NCI-H69 (cell line): ENCODE results near the gene COPG1.
A peak's percentile ranks its signal among the peaks of the same experiment; 100 is the strongest.
"Not testable (repeated sequence)": the region's sequence is repeated elsewhere in the genome, so short reads cannot be mapped to it uniquely, and the experiment has no call there.

Experiments used
- DNase-seq: peaks from one replicate; lab custom pipeline; 2025; lab: John Stamatoyannopoulos, UW

Gene COPG1, protein sequence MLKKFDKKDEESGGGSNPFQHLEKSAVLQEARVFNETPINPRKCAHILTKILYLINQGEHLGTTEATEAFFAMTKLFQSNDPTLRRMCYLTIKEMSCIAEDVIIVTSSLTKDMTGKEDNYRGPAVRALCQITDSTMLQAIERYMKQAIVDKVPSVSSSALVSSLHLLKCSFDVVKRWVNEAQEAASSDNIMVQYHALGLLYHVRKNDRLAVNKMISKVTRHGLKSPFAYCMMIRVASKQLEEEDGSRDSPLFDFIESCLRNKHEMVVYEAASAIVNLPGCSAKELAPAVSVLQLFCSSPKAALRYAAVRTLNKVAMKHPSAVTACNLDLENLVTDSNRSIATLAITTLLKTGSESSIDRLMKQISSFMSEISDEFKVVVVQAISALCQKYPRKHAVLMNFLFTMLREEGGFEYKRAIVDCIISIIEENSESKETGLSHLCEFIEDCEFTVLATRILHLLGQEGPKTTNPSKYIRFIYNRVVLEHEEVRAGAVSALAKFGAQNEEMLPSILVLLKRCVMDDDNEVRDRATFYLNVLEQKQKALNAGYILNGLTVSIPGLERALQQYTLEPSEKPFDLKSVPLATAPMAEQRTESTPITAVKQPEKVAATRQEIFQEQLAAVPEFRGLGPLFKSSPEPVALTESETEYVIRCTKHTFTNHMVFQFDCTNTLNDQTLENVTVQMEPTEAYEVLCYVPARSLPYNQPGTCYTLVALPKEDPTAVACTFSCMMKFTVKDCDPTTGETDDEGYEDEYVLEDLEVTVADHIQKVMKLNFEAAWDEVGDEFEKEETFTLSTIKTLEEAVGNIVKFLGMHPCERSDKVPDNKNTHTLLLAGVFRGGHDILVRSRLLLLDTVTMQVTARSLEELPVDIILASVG

GRCh38 chr3:129249284-129250065 lies at the start of gene COPG1:
Gene COPG1 (plus strand): TSS chr3:129249606. CDS start chr3:129249710, 104 bp downstream.
- peak; percentile 85 for DNase-seq

- DNase-seq = no peak
These were observed 44.9 kb upstream of the COPG1 start for GRCh38 chr3:129204473-129204872.

DNA sequence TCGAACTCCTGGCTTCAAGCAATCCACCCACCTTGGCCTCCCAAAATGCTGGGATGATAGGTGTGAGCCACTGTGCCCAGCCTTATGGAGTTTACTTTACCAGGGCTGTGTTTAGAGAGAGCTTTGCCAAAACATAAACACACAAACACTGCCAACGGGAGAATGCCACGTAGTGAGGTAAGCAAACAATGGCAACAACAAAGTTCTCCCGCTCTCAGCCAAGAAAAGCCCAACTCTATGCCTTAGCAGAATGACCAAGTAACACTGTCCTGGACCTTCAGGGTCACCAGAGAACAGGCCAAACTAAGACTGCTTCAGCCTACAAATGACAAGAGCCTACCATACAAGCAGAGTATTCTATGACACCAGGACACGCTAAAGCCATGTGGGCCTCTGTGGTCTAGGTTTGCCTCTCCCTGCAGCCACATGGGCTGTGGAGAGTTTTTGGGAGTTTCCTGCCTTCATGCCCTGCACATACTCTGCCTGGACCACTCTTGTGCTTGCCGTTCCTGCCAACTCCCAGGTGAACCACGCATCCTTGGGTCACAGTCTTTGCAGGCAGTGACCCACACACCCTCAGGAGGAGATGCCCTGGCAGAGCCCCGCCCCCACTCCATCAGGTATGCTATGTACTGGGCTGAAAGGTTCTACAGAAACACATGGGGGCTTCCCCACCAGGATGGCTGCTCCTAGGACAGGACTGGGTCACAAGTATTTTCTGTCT lies 44.1 kb upstream of the COPG1 start:
- DNase-seq = no peak

GRCh38 chr3:129207479-129207878 lies 41.9 kb upstream of the COPG1 start:
- DNase-seq = no peak

- DNase-seq = no peak
These were observed 38.1 kb upstream of the COPG1 start for GRCh38 chr3:129211345-129211744.

GRCh38 chr3:129211772-129212171 lies 37.6 kb upstream of the COPG1 start:
- peak; percentile 83 for DNase-seq

DNA sequence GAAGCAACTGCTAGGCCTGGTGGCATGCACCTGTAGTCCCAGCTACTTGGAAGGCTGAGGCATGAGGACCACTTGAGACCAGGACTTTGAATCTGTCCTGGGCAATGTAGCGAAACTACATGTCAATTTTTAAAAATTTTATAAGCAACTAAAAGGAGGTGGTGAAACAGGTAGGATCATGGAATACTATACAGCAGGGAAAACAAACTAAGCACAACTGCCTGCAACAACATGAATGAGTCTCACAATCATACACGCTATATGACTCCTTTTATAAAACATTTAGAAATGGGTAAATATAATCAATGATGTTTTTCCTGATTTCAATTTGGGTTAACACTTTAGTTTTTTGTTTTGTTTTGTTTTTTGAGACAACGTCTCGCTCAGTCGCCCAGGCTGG lies 36.2 kb upstream of the COPG1 start:
- no peak for DNase-seq

GRCh38 chr3:129218742-129219141 lies 30.7 kb upstream of the COPG1 start:
- DNase-seq = no peak

GRCh38 chr3:129224387-129224786 lies 25.0 kb upstream of the COPG1 start:
- DNase-seq = not testable (repeated sequence)

GRCh38 chr3:129224984-129225393 lies 24.4 kb upstream of the COPG1 start:
- peak; percentile 70 for DNase-seq

GRCh38 chr3:129226374-129226773 lies 23.0 kb upstream of the COPG1 start:
- DNase-seq = no peak

GRCh38 chr3:129228891-129229585 lies 20.4 kb upstream of the COPG1 start:
- peak; percentile 9 for DNase-seq

DNA sequence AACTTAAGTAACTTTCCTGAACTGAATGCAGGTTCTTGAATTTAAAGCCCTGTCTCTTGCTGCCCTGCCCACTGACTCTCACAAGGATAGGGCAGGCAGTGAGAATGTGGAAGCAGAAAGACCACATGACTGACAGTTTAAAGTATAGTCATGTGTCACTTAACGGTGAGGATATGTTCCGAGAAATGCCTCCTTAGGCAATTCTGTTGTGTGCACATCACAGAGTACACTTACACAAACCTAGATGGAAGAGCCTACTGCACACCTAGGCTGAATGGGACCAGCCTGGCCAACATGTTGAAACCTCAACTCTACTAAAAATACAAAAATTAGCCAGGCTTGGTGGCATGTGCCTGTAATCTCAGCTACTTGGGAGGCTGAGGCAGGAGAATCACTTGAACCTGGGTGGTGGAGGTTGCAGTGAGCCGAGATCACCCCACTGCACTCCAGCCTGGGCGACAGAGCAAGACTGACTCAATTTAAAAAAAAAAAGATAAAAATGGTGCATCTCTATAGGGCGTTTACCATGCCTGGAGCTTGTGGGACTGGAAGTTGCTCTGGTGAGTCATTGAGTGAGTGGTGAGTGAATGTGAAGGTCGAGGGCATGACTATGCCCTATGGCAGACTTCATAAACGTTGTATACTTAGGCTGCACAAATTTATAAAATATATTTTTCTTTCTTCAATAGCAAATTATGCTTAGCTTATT lies 18.9 kb upstream of the COPG1 start:
- no peak for DNase-seq

- DNase-seq = peak; percentile 63
These were observed 17.9 kb upstream of the COPG1 start for GRCh38 chr3:129231331-129232119.

GRCh38 chr3:129233538-129233937 lies 15.9 kb upstream of the COPG1 start:
- DNase-seq = no peak

- DNase-seq = no peak
These were observed 15.0 kb upstream of the COPG1 start for GRCh38 chr3:129234441-129234840.

- DNase-seq = no peak
These were observed 14.0 kb upstream of the COPG1 start for GRCh38 chr3:129235344-129235917.

DNA sequence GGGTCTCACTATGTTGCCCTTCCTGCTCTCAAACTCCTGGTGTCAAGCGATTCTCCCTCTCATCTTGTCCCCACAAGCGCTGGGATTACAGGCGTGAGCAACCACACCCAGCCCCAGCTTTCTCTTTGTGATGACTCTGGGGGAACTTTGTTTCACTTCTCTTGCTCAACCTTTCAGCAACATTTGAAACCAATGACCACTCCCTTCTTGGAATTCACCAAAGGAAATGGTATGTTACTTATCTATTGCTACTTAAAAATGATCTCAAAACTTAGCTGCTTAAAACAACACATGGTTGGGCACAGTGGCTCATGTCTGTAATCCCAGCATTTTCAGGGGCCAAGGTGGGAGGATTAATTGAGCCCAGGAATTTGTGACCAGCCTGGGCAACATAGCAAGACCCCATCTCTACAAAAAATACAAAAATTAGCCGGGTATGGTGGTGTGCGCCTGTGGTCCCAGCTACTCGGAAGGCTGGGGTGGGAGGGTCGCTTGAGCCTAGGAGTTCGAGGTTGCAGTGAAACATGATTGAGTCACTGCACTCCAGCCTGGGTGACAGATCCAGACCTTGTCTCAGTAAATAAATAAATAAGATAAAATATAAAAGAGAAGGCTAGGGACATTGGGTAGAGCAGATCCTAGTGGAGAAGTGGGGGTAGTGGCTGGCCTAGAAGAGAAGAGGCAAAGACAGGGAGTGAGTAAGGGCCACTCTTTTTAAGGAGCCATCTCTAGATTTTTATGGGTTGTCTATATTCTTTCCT lies 10.3 kb upstream of the COPG1 start:
- DNase-seq = no peak
